Measurements from ENCODE around the gene FGFR2. TPM values are rescaled to one million over a fixed set of nuclear protein-coding genes. Genes with fewer than 3 reads are reported as not detected.

FGFR2 gene
- total and polyA plus RNA-seq, 2 of the 4 experiments (the other 2 are of a cell fraction) = not detected

- H3K79me1 ChIP-seq (ENCODE audit: low read depth in 1 of 2, low read length in 2 of 2) = no peaks in the 10 kb centered on the region
- no peak overlapping the region for H2BK120ac ChIP-seq (ENCODE audit: low read depth, low read length)
- dilution Hi-C loops (cut with HindIII; ENCODE audit: low sequenced_read_pairs, unreplicated experiment) (no loop called here), in situ Hi-C loops (cut with MboI; ENCODE audit: low sequenced_read_pairs) (no loop called here), intact Hi-C loops (cut with micrococcal nuclease) (no loop called here)
- H3K4me3 ChIP-seq (ENCODE audit: insufficient read depth, low read depth, low read length) = no peak overlapping the region
- no peak overlapping the region for H4K8ac ChIP-seq (ENCODE audit: low read depth in 2 of 2, low read length in 2 of 2)
- no peak overlapping the region for H3K18ac ChIP-seq (ENCODE audit: low read depth, low read length)
- no peaks in the 10 kb centered on the region for H3K4me1 ChIP-seq (ENCODE audit: control insufficient read depth, insufficient read depth, low read length)
- peaks cover 29% of the 10 kb centered on the region for H3K9me3 ChIP-seq (ENCODE audit: control insufficient read depth, insufficient read depth, low read length)
- no peak overlapping the region for H3K23ac ChIP-seq (ENCODE audit: low read depth, low read length)
- TF ChIP-seq RCOR1 (IDR thresholded peaks at IDR 0.05; ENCODE audit: insufficient replicate concordance, low read length) (no peak), MXI1 (IDR thresholded peaks at IDR 0.05; ENCODE audit: borderline replicate concordance, low read depth, low read length) (no peak)
- no peak overlapping the region for H2BK20ac ChIP-seq (ENCODE audit: low read depth, low read length)
- BruUV-seq (replicated peaks) = no TSS peak
- no peaks in the 10 kb centered on the region for H4K20me1 ChIP-seq (ENCODE audit: insufficient read depth, low read length)
- no peak overlapping the region for H2BK15ac ChIP-seq (ENCODE audit: low read depth, low read length)
- no peak overlapping the region for H4K5ac ChIP-seq (ENCODE audit: low read depth, low read length)
- H3K56ac ChIP-seq (ENCODE audit: extremely low read depth, insufficient read depth, low read length) = no peak overlapping the region
- no peaks in the 10 kb centered on the region for H3K36me3 ChIP-seq (ENCODE audit: control insufficient read depth, insufficient read depth, low read length)
- no peak overlapping the region for H2BK5ac ChIP-seq (ENCODE audit: low read depth, low read length, poor library complexity, severe bottlenecking)
- no peaks in the 10 kb centered on the region for H3K9me1 ChIP-seq (ENCODE audit: insufficient read depth, low read length)
- H3K4me2 ChIP-seq (ENCODE audit: low read depth, low read length) = no peak overlapping the region
- no peak overlapping the region for H3K14ac ChIP-seq (replicated peaks; ENCODE audit: low read depth, low read length)
- ChIA-PET CTCF (no interaction called here), POLR2A (ENCODE audit: unreplicated experiment) (no interaction called here)
- no peak overlapping the region for H2AFZ ChIP-seq (replicated peaks; ENCODE audit: low read length, poor library complexity)
- no peak for DNase-seq
- H3K9ac ChIP-seq (ENCODE audit: low read depth, low read length) = no peak overlapping the region
- no peak overlapping the region for H3K4ac ChIP-seq (ENCODE audit: low read depth, low read length)
- no peak overlapping the region for H3K27ac ChIP-seq (ENCODE audit: insufficient read depth, low read length)
- H4K91ac ChIP-seq (ENCODE audit: insufficient read depth, low read depth, low read length) = no peak overlapping the region
- no CpG with 5 or more reads among the region's 5 CpGs for WGBS, 2 experiments (ENCODE audit: extremely low coverage in 2 of 2, insufficient read length in 1 of 2)
- no peak overlapping the region for H2AK9ac ChIP-seq (replicated peaks; ENCODE audit: low read depth, low read length, poor library complexity)
- ATAC-seq (ENCODE audit: low read depth) = no peak
- no peak overlapping the region for H2AK5ac ChIP-seq (ENCODE audit: low read depth, low read length)
- no peaks in the 10 kb centered on the region for H3K27me3 ChIP-seq (ENCODE audit: control insufficient read depth, insufficient read depth, low read length)
Observed at GRCh38 chr10:121511943-121512342, 86.3 kb downstream of the FGFR2 start.

Data from IMR-90 (cell line).